GM19324 (cell line): ENCODE measurements around the gene PTOV1.

Source experiments
- ATAC-seq: cut with Tn5 transposase; IDR thresholded peaks from one replicate; pipeline ENCODE4 v1.9.1; 2021; ENCODE audit warnings: mild to moderate bottlenecking, moderate library complexity; ENCODE audit not compliant: unreplicated experiment, low FRiP score

The PTOV1 gene

GRCh38 chr19:49857061-49857837, 6.3 kb downstream of the PTOV1 start:
- ATAC-seq = no peak

DNA sequence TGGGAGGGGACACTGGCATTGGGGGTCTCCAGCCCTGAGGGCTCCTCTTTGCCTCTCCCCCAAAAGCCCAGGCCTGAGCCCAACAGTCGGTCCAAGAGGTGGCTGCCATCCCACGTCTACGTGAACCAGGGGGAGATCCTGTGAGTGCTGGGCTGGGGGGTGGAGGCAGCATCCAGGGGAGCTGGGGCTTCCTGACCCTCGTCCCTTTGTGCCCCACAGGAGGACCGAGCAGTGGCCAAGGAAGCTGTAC, 6.8 kb downstream of the PTOV1 start:
- no peak for ATAC-seq

GRCh38 chr19:49858088-49858985, 7.4 kb downstream of the PTOV1 start:
- no peak for ATAC-seq

GRCh38 chr19:49859682-49860335, 8.8 kb downstream of the PTOV1 start:
- no peak for ATAC-seq

GRCh38 chr19:49860336-49861102, 9.6 kb downstream of the PTOV1 start:
- ATAC-seq = no peak

DNA sequence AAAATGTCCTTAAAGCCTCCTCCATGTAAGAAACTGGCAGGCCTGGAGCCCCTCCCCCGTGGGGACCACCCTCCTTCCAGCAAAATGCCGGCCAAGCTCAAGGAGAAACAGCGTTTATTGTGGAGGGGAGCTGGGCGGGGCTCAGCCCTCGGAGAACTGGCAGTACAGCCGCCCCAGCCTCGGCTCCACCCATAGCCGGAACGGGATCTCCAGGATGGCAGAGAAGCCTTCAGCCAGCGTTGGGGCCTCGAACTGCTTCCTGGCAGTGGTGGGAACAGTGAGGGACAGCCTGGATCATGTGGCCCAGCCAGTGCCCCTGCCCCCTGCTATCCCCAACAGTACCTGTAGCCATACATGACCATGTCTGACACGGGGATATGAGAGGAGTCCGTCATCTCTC, 10.1 kb downstream of the PTOV1 start:
- no peak for ATAC-seq

GRCh38 chr19:49861541-49862378, 10.8 kb downstream of the PTOV1 start:
- no peak for ATAC-seq

DNA sequence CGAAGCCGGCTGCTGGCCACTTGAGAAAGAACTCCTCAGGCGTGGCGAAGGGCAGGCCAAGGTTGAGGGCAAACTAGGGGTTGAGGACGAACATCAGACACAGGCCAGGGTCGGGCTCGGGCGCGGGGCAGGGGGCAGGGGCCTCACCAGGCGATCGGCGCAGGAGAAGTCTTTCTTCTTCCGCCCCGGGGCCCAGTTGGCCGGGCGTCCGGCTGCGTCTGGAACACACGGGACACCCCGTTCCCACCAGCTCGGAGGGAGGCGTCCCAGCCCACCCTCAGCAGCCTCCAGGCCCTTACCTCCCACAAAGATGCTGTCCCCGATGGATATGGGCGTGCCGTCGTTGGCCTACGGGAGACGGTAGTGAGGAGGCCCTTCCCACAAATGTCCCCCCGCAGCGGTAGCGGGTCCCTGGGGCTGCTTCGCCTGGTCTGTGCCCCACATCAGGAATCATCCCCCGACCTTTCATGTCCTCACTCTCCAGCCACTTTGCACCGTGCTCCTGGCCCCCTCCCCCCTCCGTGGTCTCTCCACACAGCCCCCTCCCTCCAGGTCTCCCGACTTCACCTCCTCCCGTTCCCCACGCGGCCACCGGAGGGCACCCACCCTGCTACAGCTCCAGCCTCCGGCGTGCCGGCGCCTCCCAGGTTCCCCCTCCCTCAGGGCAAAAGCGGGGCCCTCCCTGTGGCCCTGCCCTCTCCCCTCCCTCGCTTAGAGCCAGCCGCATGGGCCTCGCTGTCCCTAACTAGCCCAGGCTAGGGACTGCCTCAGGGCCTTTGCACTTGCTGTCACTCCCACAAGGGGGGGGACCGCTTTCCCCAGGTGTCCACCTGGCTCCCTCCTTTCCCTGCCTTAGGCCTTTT, 11.7 kb downstream of the PTOV1 start:
- ATAC-seq = no peak

DNA sequence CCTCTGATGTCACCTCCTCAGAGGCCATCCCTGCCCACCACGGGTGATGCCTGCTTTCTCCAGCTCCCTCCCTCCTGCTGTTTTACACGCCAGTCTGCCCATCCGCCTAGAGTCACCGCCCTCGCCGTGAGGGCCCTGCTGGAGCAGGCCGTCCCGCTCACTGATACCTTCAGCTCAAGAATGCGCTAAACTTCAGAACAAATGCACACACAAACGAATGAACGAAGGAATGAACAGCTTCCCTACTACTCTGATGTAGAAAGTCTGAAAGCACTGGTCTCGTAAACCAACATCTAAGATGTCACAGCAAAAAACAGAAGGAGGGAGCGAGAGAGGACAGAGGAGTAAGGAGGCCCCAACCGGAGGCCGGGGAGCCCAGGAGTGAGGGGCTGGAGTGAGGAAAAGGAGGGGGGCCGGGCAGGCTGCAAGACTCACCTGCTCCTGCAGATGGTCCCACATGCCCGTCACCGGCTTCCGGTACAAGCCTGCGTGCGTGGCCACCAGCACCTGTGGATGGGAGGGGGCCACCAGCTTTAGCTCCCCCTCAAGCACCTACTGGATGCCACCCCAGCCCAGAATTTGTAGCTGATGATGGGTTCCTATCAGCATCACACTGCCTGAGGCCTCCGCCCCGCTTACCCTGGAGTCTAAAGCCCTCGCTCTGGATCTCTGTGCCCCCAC, 12.4 kb downstream of the PTOV1 start:
- ATAC-seq = no peak

DNA sequence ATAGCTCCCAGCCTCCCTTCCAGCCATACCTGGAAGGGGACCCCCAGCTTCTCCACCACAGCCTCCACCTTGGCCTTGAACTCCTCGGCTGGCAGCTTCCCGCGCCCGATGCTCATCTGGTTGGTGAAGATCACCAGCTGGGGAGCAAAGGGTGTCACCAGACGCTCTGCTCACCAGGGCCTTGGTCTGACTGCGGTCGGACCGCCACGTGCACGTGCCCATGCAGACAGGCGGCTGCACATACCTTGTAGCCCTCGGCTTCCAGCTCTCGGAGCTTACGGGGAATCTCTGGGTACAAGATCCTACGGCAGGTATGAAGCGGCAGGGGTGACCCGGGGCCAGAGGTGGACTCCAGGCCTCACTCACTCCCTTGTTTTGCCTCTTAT, 13.0 kb downstream of the PTOV1 start:
- ATAC-seq = no peak

- ATAC-seq = no peak
Measured at GRCh38 chr19:49864890-49865289, 13.9 kb downstream of the PTOV1 start.

GRCh38 chr19:49866933-49867782, 16.2 kb downstream of the PTOV1 start, which contains the start of gene PNKP:
Gene PNKP, minus strand, starts transcription at chr19:49867576. Its CDS starts 372 bp downstream, at chr19:49867204.
- ATAC-seq = peak; percentile 43

GRCh38 chr19:49869009-49869483, 18.1 kb downstream of the PTOV1 start:
- peak; percentile 6 for ATAC-seq

DNA sequence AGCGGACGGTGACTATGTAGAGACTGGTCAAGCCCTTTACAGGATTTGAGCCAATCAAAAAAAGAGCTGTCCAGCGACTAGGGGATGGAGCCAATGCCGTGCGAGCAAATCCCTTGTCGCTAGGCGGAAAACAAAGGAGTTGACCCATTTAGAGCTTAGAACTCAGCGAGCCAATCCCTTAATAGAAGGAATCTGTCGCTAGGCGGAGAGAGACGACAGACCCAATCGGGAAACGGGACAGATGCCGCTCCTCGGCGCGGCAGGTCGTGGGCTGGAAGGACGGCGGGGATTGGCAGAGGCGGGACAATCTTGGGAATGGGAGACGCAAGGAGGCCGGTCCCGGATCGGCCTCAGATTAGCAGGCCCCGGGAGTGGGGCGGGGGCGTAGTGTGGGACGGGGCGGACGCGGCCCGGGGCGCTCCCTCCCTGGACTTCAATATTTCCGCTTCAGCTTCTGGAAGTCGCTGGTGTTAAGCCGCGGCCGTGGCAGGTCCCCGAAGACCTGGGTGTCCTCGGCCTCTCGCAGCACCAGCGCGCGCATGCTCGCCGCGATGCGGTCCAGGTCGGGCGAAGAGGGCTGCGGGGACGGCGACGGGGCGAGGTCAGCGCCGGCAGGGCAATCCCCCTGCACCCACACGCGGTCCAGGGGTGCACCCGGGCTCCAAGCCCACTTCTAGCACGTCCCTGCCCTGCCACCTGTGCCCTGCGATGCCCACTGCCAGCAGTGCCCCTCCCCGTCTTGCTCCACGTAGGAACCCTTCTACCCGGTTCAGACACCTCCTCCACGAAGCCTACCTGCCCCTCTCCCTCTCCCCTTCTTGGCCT, 18.7 kb downstream of the PTOV1 start:
- peak; percentile 75 for ATAC-seq

DNA sequence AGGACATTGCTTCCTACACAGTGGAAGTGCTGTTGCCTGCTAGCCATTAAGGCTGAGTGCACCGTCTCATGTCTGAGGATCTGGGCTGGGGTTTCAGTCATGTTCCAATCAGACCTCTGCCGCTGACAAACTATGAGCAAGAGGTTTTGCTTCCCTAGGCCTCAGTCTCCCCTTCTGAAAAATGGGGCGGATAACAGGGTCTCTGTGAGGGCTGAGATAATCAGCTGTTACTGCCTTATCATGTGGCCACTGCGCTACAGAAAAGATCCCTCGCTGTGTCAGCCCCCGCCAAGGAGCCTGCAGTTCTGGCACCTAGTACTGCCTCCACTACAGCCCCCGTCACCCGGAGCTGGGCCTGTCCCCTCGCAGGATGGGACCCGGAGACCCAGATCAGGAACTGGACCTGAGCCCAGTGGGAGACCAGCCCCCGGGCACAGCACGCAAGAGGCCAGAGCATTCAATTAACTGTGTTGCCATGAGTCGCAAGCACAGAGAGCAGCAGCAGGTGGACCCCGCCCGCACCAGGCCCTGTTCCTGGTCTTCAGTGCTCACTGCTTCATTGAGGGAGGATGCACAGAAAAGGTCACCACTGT, 19.4 kb downstream of the PTOV1 start:
- ATAC-seq = no peak
